ENCODE measurements around the gene CDH16. TPM values are rescaled to one million over a fixed set of nuclear protein-coding genes. Genes with fewer than 3 reads are reported as not detected.

CDH16 gene
- total and polyA plus RNA-seq, 2 donors (not counting 3 experiments of a cell fraction or from before 2014, with no cell fraction given), result not detected

DNA sequence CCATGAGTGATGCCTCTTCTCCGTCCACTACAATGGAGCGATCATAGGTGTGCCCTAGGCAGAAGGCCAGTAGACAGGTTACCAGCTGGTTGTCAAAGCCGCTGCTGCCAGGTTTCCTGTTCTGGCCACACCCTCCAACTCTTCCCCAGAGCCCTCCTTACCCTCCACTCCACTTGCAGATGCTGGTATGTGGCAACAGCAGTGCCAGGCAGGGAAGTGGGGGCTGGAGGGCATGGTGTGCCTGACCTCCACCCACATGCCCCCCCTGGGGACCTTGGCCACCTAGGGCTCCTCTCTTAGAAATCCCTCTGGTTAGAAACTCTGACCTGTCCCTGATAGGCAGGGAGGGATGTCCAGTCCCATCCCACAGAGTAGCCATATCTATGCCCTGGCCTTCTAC lies 5.2 kb upstream of the CDH16 start:
- no peak overlapping the region for H2AFZ ChIP-seq (ENCODE audit: low read depth, low read length)
- H3K79me2 ChIP-seq (ENCODE audit: control insufficient read depth, insufficient read depth, low read length), result no peaks in the 10 kb centered on the region
- H3K36me3 ChIP-seq (ENCODE audit: control insufficient read depth in 2 of 2, extremely low read depth in 1 of 2, insufficient read depth in 2 of 2, low read length in 2 of 2), result no peaks in the 10 kb centered on the region
- BruUV-seq (replicated peaks), result no TSS peak
- no peak overlapping the region for H3K9ac ChIP-seq (replicated peaks; ENCODE audit: extremely low read depth, insufficient read depth, low read length)
- no peak overlapping the region for H3K4me3 ChIP-seq (replicated peaks in 1 of 3; ENCODE audit: insufficient read depth in 1 of 3, low read depth in 1 of 3, low read length in 3 of 3)
- peaks cover 35 to 41% of the 10 kb centered on the region in 2 experiments for H3K27me3 ChIP-seq (ENCODE audit: control insufficient read depth in 2 of 2, insufficient read depth in 2 of 2, low read length in 2 of 2)
- peaks cover 3% of the 10 kb centered on the region for H3K4me1 ChIP-seq (ENCODE audit: control insufficient read depth, extremely low read depth, insufficient read depth, low read length)
- ChIA-PET POLR2A (no interaction called here), CTCF (interaction anchor here (0.9 to 1.1 kb wide), 2 partner anchors 13 to 28 kb away, joined by 5 to 6 read pairs; no protein-coding TSS in a partner anchor)
- FAIRE-seq (no peak), DNase-seq (ENCODE audit: low read depth, low spot score) (no peak)
- TF ChIP-seq POLR2AphosphoS5 (IDR thresholded peaks at IDR 0.05; ENCODE audit: insufficient read depth, low read depth, low read length) (no peak), MYC (IDR thresholded peaks at IDR 0.05; ENCODE audit: low read depth, low read length) (no peak), POLR2A (IDR thresholded peaks at IDR 0.05; ENCODE audit: low read depth, low read length) (no peak)
- TF ChIP-seq, protein P1, sequence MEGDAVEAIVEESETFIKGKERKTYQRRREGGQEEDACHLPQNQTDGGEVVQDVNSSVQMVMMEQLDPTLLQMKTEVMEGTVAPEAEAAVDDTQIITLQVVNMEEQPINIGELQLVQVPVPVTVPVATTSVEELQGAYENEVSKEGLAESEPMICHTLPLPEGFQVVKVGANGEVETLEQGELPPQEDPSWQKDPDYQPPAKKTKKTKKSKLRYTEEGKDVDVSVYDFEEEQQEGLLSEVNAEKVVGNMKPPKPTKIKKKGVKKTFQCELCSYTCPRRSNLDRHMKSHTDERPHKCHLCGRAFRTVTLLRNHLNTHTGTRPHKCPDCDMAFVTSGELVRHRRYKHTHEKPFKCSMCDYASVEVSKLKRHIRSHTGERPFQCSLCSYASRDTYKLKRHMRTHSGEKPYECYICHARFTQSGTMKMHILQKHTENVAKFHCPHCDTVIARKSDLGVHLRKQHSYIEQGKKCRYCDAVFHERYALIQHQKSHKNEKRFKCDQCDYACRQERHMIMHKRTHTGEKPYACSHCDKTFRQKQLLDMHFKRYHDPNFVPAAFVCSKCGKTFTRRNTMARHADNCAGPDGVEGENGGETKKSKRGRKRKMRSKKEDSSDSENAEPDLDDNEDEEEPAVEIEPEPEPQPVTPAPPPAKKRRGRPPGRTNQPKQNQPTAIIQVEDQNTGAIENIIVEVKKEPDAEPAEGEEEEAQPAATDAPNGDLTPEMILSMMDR (IDR thresholded peaks at IDR 0.05; ENCODE audit: extremely low read depth in 1 of 2, insufficient read depth in 1 of 2, low read depth in 1 of 2, low read length in 2 of 2), result no peak
- H3K9me3 ChIP-seq (replicated peaks; ENCODE audit: control insufficient read depth, insufficient read depth, low read length), result no peaks in the 10 kb centered on the region
- intact Hi-C loops (cut with micrococcal nuclease) (loop anchor here (1.0 kb wide), 1 partner anchor 29 kb away; no protein-coding TSS in a partner anchor), dilution Hi-C loops (cut with MboI; ENCODE audit: extremely low pct_ligation_motif_present, low sequenced_read_pairs) (no loop called here)
- no peak overlapping the region for H3K4me2 ChIP-seq (ENCODE audit: insufficient read depth, low read length)
- H3K9me1 ChIP-seq (replicated peaks; ENCODE audit: control insufficient read depth, extremely low read depth, insufficient read depth, low read length), result no peaks in the 10 kb centered on the region
- H4K20me1 ChIP-seq (replicated peaks; ENCODE audit: control insufficient read depth, extremely low read depth, insufficient read depth, low read length), result no peaks in the 10 kb centered on the region
- no peak overlapping the region for H3K27ac ChIP-seq (ENCODE audit: insufficient read depth, low read depth, low read length)

GRCh38 chr16:66923247-66923731 lies 4.6 kb upstream of the CDH16 start:
- Histone ChIP-seq H3K79me2 (ENCODE audit: control insufficient read depth, insufficient read depth, low read length) (no peaks in the 10 kb centered on the region), H3K9me3 (replicated peaks; ENCODE audit: control insufficient read depth, insufficient read depth, low read length) (no peaks in the 10 kb centered on the region), H3K4me1 (ENCODE audit: control insufficient read depth, extremely low read depth, insufficient read depth, low read length) (peaks cover 3% of the 10 kb centered on the region), H3K9me1 (replicated peaks; ENCODE audit: control insufficient read depth, extremely low read depth, insufficient read depth, low read length) (no peaks in the 10 kb centered on the region), H2AFZ (ENCODE audit: low read depth, low read length) (no peak overlapping the region), H3K27ac (ENCODE audit: insufficient read depth, low read depth, low read length) (no peak overlapping the region), H3K9ac (replicated peaks; ENCODE audit: extremely low read depth, insufficient read depth, low read length) (no peak overlapping the region), H3K4me3 (replicated peaks in 1 of 3; ENCODE audit: insufficient read depth in 1 of 3, low read depth in 1 of 3, low read length in 3 of 3) (no peak overlapping the region), H3K4me2 (ENCODE audit: insufficient read depth, low read length) (no peak overlapping the region), H3K36me3 (ENCODE audit: control insufficient read depth in 2 of 2, extremely low read depth in 1 of 2, insufficient read depth in 2 of 2, low read length in 2 of 2) (no peaks in the 10 kb centered on the region), H3K27me3 (ENCODE audit: control insufficient read depth in 2 of 2, insufficient read depth in 2 of 2, low read length in 2 of 2) (peaks cover 35 to 41% of the 10 kb centered on the region in 2 experiments), H4K20me1 (replicated peaks; ENCODE audit: control insufficient read depth, extremely low read depth, insufficient read depth, low read length) (no peaks in the 10 kb centered on the region)
- intact Hi-C loops (cut with micrococcal nuclease), result no loop called here
- dilution Hi-C loops (cut with MboI; ENCODE audit: extremely low pct_ligation_motif_present, low sequenced_read_pairs), result no loop called here
- ChIA-PET POLR2A (no interaction called here), CTCF (interaction anchor here (0.9 to 1.1 kb wide), 2 partner anchors 13 to 28 kb away, joined by 5 to 6 read pairs; no protein-coding TSS in a partner anchor)
- no peak for TF ChIP-seq JUN (IDR thresholded peaks at IDR 0.05; ENCODE audit: borderline replicate concordance, insufficient read depth, insufficient read length, low read depth)
- TF ChIP-seq MAX (IDR thresholded peaks at IDR 0.05; ENCODE audit: insufficient read depth, insufficient read length), result no peak
- TF ChIP-seq EZH2 (IDR thresholded peaks at IDR 0.05; ENCODE audit: borderline replicate concordance, low read depth, low read length, severe bottlenecking), result no peak
- no peak for TF ChIP-seq GATA2 (IDR thresholded peaks at IDR 0.05; ENCODE audit: insufficient read depth, insufficient read length, low read depth, low read length)
- no peak for TF ChIP-seq POLR2A (IDR thresholded peaks at IDR 0.05; ENCODE audit: low read depth, low read length)
- no peak for TF ChIP-seq FOS (IDR thresholded peaks at IDR 0.05; ENCODE audit: borderline replicate concordance, insufficient read depth, low read length)
- no peak for TF ChIP-seq POLR2AphosphoS5 (IDR thresholded peaks at IDR 0.05; ENCODE audit: insufficient read depth, low read depth, low read length)
- no peak for TF ChIP-seq MYC (IDR thresholded peaks at IDR 0.05; ENCODE audit: low read depth, low read length)
- TF ChIP-seq, protein P1 (IDR thresholded peaks at IDR 0.05; ENCODE audit: extremely low read depth in 1 of 2, insufficient read depth in 1 of 2, low read depth in 1 of 2, low read length in 2 of 2), result no peak
- FAIRE-seq (no peak), DNase-seq (ENCODE audit: low read depth, low spot score) (no peak)
- no TSS peak for BruUV-seq (replicated peaks)
